IMR-90 (cell line): ENCODE data around the gene CAP2. TPM values are rescaled to one million over a fixed set of nuclear protein-coding genes. Genes with fewer than 3 reads are reported as not detected.

Source experiments
- ATAC-seq: fragments of 200-7000 bp; cut with Tn5 transposase; 2 replicates; pipeline ENCODE4 v1.9.1; 2020; ENCODE audit warnings: low read depth, mild to moderate bottlenecking, moderate library complexity
- BruUV-seq: library from RNA; stranded (reverse); fragments of 400-500 nt; replicated peaks from 2 replicates; lab custom pipeline; 2021; lab: Mats Ljungman, UMichigan
- CTCF ChIA-PET: fragments of 300-600 bp; formaldehyde crosslinking; extraction: SDS; loops from one replicate; lab custom pipeline; 2021; ENCODE audit warnings: antibody characterized with exemption; lab: Yijun Ruan, JAX
- POLR2A ChIA-PET: fragments of 300-600 bp; sonication (Branson Sonifier 250); formaldehyde crosslinking; loops from one replicate; lab custom pipeline; 2022; ENCODE audit warnings: antibody characterized with exemption; ENCODE audit not compliant: unreplicated experiment; lab: Charles Lee
- DNase-seq: peaks from one replicate; pipeline ENCODE4 v3.0.0; 2013
- H2AFZ ChIP-seq: replicated peaks from 2 replicates; pipeline ENCODE3; 2013; ENCODE audit warnings: low read length, mild to moderate bottlenecking; ENCODE audit not compliant: poor library complexity
- H2AK5ac ChIP-seq: 2 replicates; pipeline ENCODE4 v1.6.1; 2013; ENCODE audit warnings: low read depth, low read length, inconsistent platforms
- H2AK9ac ChIP-seq: replicated peaks from 2 replicates; pipeline ENCODE3; 2013; ENCODE audit warnings: mild to moderate bottlenecking, low read depth, low read length, moderate library complexity; ENCODE audit not compliant: poor library complexity
- H2BK120ac ChIP-seq: 2 replicates; pipeline ENCODE4 v1.6.1; 2013; ENCODE audit warnings: low read depth, low read length, inconsistent platforms
- H2BK15ac ChIP-seq: 3 replicates; pipeline ENCODE4 v1.6.1; 2013; ENCODE audit warnings: low read depth, low read length, inconsistent platforms
- H2BK20ac ChIP-seq: 2 replicates; pipeline ENCODE4 v1.6.1; 2013; ENCODE audit warnings: low read depth, mild to moderate bottlenecking, inconsistent platforms, low read length, moderate library complexity
- H2BK5ac ChIP-seq: 2 replicates; pipeline ENCODE4 v1.6.1; 2013; ENCODE audit warnings: mild to moderate bottlenecking, low read depth, low read length, inconsistent platforms; ENCODE audit not compliant: poor library complexity, severe bottlenecking
- H3K14ac ChIP-seq: replicated peaks from 2 replicates; pipeline ENCODE4 v1.6.1; 2013; ENCODE audit warnings: low read depth, low read length, inconsistent platforms
- H3K18ac ChIP-seq: 2 replicates; pipeline ENCODE4 v1.6.1; 2013; ENCODE audit warnings: low read depth, low read length, control low read depth
- H3K23ac ChIP-seq: 2 replicates; pipeline ENCODE4 v1.6.1; 2013; ENCODE audit warnings: low read depth, low read length, inconsistent platforms
- H3K27ac ChIP-seq: 2 replicates; pipeline ENCODE4 v1.5.1; 2013; ENCODE audit warnings: mild to moderate bottlenecking, control low read depth, low read length; ENCODE audit not compliant: insufficient read depth
- H3K27me3 ChIP-seq: 2 replicates; pipeline ENCODE4 v1.6.1; 2013; ENCODE audit warnings: low read length; ENCODE audit not compliant: control insufficient read depth, insufficient read depth
- H3K36me3 ChIP-seq: 2 replicates; pipeline ENCODE4 v1.6.1; 2013; ENCODE audit warnings: low read length, mixed read lengths; ENCODE audit not compliant: control insufficient read depth, insufficient read depth
- H3K4ac ChIP-seq: 2 replicates; pipeline ENCODE4 v1.6.1; 2013; ENCODE audit warnings: low read depth, low read length, inconsistent platforms
- H3K4me1 ChIP-seq: 2 replicates; pipeline ENCODE4 v1.6.1; 2013; ENCODE audit warnings: low read length, mixed read lengths; ENCODE audit not compliant: control insufficient read depth, insufficient read depth
- H3K4me2 ChIP-seq: 2 replicates; pipeline ENCODE4 v1.6.1; 2013; ENCODE audit warnings: low read depth, mild to moderate bottlenecking, control low read depth, low read length, moderate library complexity
- H3K4me3 ChIP-seq: 2 replicates; pipeline ENCODE4 v1.5.1; 2013; ENCODE audit warnings: low read depth, mild to moderate bottlenecking, control low read depth, low read length, moderate library complexity; ENCODE audit not compliant: insufficient read depth
- H3K56ac ChIP-seq: 2 replicates; pipeline ENCODE4 v1.6.1; 2013; ENCODE audit warnings: low read length, inconsistent platforms; ENCODE audit not compliant: insufficient read depth; ENCODE audit errors: extremely low read depth
- H3K79me1 ChIP-seq, 2 experiments: 2 replicates each; pipeline ENCODE4 v1.6.1; 2013; ENCODE audit warnings: low read length in 2 of 2, inconsistent platforms in 1 of 2, low read depth in 1 of 2
- H3K9ac ChIP-seq: 2 replicates; pipeline ENCODE4 v1.6.1; 2013; ENCODE audit warnings: low read depth, low read length, control low read depth
- H3K9me1 ChIP-seq: 2 replicates; pipeline ENCODE4 v1.6.1; 2013; ENCODE audit warnings: low read length, inconsistent platforms; ENCODE audit not compliant: insufficient read depth
- H3K9me3 ChIP-seq: 2 replicates; pipeline ENCODE4 v1.6.1; 2013; ENCODE audit warnings: low read length; ENCODE audit not compliant: control insufficient read depth, insufficient read depth
- H4K20me1 ChIP-seq: 2 replicates; pipeline ENCODE4 v1.6.1; 2013; ENCODE audit warnings: low read length, inconsistent platforms; ENCODE audit not compliant: insufficient read depth
- H4K5ac ChIP-seq: 2 replicates; pipeline ENCODE4 v1.6.1; 2013; ENCODE audit warnings: mild to moderate bottlenecking, low read depth, low read length, control low read depth
- H4K8ac ChIP-seq, 2 experiments: 2 replicates each; pipeline ENCODE4 v1.6.1; 2013; ENCODE audit warnings: low read depth in 2 of 2, low read length in 2 of 2, control low read depth in 1 of 2, inconsistent platforms in 1 of 2
- H4K91ac ChIP-seq: 2 replicates; pipeline ENCODE4 v1.6.1; 2013; ENCODE audit warnings: low read depth, low read length, inconsistent platforms; ENCODE audit not compliant: insufficient read depth
- BHLHE40 ChIP-seq: fragments of 150-350 bp; IDR thresholded peaks from 2 replicates; pipeline ENCODE4 v1.6.1; 2016; ENCODE audit warnings: mild to moderate bottlenecking, low read depth, low read length
- CEBPB ChIP-seq: IDR thresholded peaks from 2 replicates; pipeline ENCODE4 v1.6.1; 2012; ENCODE audit warnings: low read depth, low read length, improper control_type of control experiment
- CHD1 ChIP-seq: IDR thresholded peaks from 2 replicates; pipeline ENCODE4 v1.6.1; 2012; ENCODE audit warnings: low read depth, low read length, improper control_type of control experiment
- FOS ChIP-seq: fragments of 150-350 bp; IDR thresholded peaks from 2 replicates; pipeline ENCODE4 v1.6.1; 2016; ENCODE audit warnings: low read depth, low read length
- MAFK ChIP-seq: IDR thresholded peaks from 2 replicates; pipeline ENCODE4 v1.6.1; 2012; ENCODE audit warnings: low read depth, low read length, improper control_type of control experiment
- MXI1 ChIP-seq: IDR thresholded peaks from 2 replicates; pipeline ENCODE4 v1.6.1; 2012; ENCODE audit warnings: low read depth, mild to moderate bottlenecking, low read length, moderate library complexity, borderline replicate concordance
- NFE2L2 ChIP-seq: fragments of 150-350 bp; IDR thresholded peaks from 2 replicates; pipeline ENCODE4 v1.6.1; 2016; ENCODE audit warnings: low read depth, mild to moderate bottlenecking, low read length
- RAD21 ChIP-seq: IDR thresholded peaks from 2 replicates; pipeline ENCODE4 v1.6.1; 2012; ENCODE audit warnings: low read length, improper control_type of control experiment
- RFX5 ChIP-seq: IDR thresholded peaks from 2 replicates; pipeline ENCODE4 v1.8.0; 2012; ENCODE audit warnings: low read depth, mild to moderate bottlenecking, low read length, moderate library complexity
- USF2 ChIP-seq: fragments of 150-350 bp; IDR thresholded peaks from 2 replicates; pipeline ENCODE4 v1.6.1; 2017; ENCODE audit warnings: mild to moderate bottlenecking, antibody characterized with exemption, low read length, low read depth
- WGBS, 2 experiments: methylation state at CpG; one replicate each; pipeline versions ENCODE4 v1.1.5 to v1.1.7; 2013; ENCODE audit warnings: missing lambda C conversion rate in 2 of 2; ENCODE audit not compliant: insufficient read length in 1 of 2; ENCODE audit errors: extremely low coverage in 2 of 2; 5-methylcytosine and 5-hydroxymethylcytosine counted together
- dilution Hi-C: fragments of 300-500 bp; cut with HindIII; formaldehyde crosslinking; loops from one replicate; pipeline ENCODE4 v1.14.3; 2018; ENCODE audit warnings: low sequenced_read_pairs; ENCODE audit not compliant: unreplicated experiment
- in situ Hi-C: fragments of 300-500 bp; cut with MboI; formaldehyde crosslinking; loops from 3 replicates; pipeline ENCODE4 v1.14.3; 2019; ENCODE audit warnings: low sequenced_read_pairs, inconsistent platforms, mixed read lengths
- intact Hi-C: fragments of 100-400 bp; cut with micrococcal nuclease; formaldehyde crosslinking; loops from 2 replicates; pipeline ENCODE4 v1.10.0; 2022
- polyA plus RNA-seq, 3 experiments: library from polyadenylated mRNA; depleted of rRNA; stranded (reverse); fragments of >200 nt; gene quantifications; 2 replicates each; pipeline ENCODE4 v1.2.3, GENCODE V29; 2012; ENCODE audit warnings: low replicate concordance in 1 of 3
- total RNA-seq: library from RNA; depleted of rRNA; stranded (reverse); fragments of >200 nt; gene quantifications from 2 replicates; pipeline ENCODE4 v1.2.3, GENCODE V29; 2012

The CAP2 gene
- total and polyA plus RNA-seq, 2 of the 4 experiments (the other 2 are of a cell fraction) = 14.5 to 27.5 TPM

GRCh38 chr6:17552861-17553260 is 159.5 kb downstream of the CAP2 start:
- Histone ChIP-seq H3K9me3 (no peaks in the 10 kb centered on the region), H3K27ac (no peak overlapping the region), H2AFZ (no peak overlapping the region), H3K4me3 (no peak overlapping the region), H3K4me1 (no peaks in the 10 kb centered on the region), H3K9ac (no peak overlapping the region), H4K20me1 (no peaks in the 10 kb centered on the region), H4K5ac (no peak overlapping the region), H3K56ac (no peak overlapping the region), H2AK5ac (no peak overlapping the region), H3K18ac (no peak overlapping the region), H3K27me3 (no peaks in the 10 kb centered on the region), H3K23ac (no peak overlapping the region), H3K4ac (no peak overlapping the region), H4K91ac (no peak overlapping the region), H2BK5ac (no peak overlapping the region), H3K14ac (no peak overlapping the region), H2AK9ac (no peak overlapping the region), H3K36me3 (peaks cover 17% of the 10 kb centered on the region), H4K8ac (no peak overlapping the region), H2BK15ac (no peak overlapping the region), H3K9me1 (no peaks in the 10 kb centered on the region), H2BK20ac (no peak overlapping the region), H3K79me1 (no peaks in the 10 kb centered on the region), H2BK120ac (no peak overlapping the region), H3K4me2 (no peak overlapping the region)
- CTCF ChIA-PET = no interaction called here
- ATAC-seq (no peak), DNase-seq (no peak)
- dilution Hi-C loops (no loop called here), in situ Hi-C loops (no loop called here), intact Hi-C loops (no loop called here)
- TF ChIP-seq RFX5 (no peak), MAFK (no peak), USF2 (no peak), FOS (no peak), NFE2L2 (no peak), BHLHE40 (no peak), RAD21 (no peak), CHD1 (no peak), CEBPB (no peak), MXI1 (no peak)
- BruUV-seq = no TSS peak
- POLR2A ChIA-PET = no interaction called here
- WGBS, 2 experiments = 83% methylated on average over 1 of the region's 3 CpGs; no CpG with 5 or more reads in 1 of the 2 experiments
